HCT116 (cell line): Measurements from ENCODE around the gene RSPO4.

Source experiments
- POLR2A ChIP-seq: IDR thresholded peaks from 2 replicates; pipeline ENCODE4 v1.7.0; 2011; ENCODE audit warnings: borderline replicate concordance; ENCODE audit not compliant: insufficient read depth, insufficient read length; ENCODE audit errors: extremely low read depth
- TF ChIP-seq, protein P1 (sequence below), 3 experiments: fragments of 200-600 bp in 1 of 3; sonication (generic) in 1 of 3; IDR thresholded peaks in 2 of 3; conservative IDR thresholded peaks in 1 of 3; 2 replicates each; pipeline ENCODE4 v1.5.1; 2012 to 2017; ENCODE audit warnings: low read depth in 2 of 3, low read length in 2 of 3, antibody characterized with exemption in 1 of 3, borderline replicate concordance in 1 of 3, control low read depth in 1 of 3, mild to moderate bottlenecking in 1 of 3, mixed read lengths in 1 of 3, mixed run types in 1 of 3, moderate library complexity in 1 of 3; ENCODE audit not compliant: insufficient read depth in 1 of 3

DNA sequence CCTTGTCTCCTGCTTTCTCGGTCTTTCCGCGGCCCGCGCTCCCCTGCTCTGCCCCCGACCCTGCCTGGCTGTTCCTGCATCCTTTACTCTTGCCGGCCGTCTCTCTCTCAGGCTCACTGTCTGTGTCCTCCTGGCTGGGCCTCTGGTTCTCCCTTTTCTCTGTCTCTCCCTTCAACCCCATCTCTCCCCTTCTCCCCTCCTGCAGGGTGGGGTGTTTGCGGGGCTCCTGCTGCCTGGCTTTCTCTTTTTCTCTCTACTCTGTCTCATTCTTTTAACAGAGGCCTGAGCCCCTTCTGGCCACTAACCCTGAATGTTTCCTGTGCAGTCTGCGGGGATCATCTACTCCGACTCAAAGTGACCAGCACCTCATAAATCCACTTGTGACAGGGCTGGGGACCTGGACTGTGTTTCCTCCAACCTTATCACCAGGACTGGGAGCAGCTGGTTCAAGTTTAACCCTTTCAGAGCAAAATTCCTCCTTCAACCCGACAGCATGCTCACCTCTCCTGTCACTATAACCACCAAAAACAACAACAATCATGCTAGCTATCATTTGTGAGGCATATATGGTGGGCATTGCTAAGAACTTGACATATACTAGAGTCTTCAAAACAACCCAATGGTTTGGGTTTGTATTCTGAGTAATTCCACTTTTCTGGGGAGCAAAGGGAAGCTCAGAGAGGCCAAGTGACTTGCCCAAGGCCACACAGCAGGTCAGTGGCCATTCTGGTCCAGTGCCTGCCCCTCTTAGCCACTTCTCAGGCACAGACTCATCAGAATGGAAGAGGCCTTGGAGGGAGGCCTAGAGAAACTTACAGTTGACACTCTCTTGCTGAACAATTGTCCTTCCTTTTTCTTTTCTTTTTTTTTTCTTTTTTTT is 811 bp upstream of the RSPO4 start:
- no peak for TF ChIP-seq POLR2A
- TF ChIP-seq, protein P1, sequence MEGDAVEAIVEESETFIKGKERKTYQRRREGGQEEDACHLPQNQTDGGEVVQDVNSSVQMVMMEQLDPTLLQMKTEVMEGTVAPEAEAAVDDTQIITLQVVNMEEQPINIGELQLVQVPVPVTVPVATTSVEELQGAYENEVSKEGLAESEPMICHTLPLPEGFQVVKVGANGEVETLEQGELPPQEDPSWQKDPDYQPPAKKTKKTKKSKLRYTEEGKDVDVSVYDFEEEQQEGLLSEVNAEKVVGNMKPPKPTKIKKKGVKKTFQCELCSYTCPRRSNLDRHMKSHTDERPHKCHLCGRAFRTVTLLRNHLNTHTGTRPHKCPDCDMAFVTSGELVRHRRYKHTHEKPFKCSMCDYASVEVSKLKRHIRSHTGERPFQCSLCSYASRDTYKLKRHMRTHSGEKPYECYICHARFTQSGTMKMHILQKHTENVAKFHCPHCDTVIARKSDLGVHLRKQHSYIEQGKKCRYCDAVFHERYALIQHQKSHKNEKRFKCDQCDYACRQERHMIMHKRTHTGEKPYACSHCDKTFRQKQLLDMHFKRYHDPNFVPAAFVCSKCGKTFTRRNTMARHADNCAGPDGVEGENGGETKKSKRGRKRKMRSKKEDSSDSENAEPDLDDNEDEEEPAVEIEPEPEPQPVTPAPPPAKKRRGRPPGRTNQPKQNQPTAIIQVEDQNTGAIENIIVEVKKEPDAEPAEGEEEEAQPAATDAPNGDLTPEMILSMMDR (IDR thresholded peaks at IDR 0.05 in 2 of 3, conservative IDR thresholded peaks at IDR 0.05 in 1 of 3; ENCODE audit: borderline replicate concordance in 1 of 3, insufficient read depth in 1 of 3, low read depth in 2 of 3, low read length in 2 of 3): no peak
